GM18507 (cell line): ENCODE measurements around the gene XKRX.

Experiments
- DNase-seq: peaks from one replicate; pipeline ENCODE4 v3.0.0; 2011; ENCODE audit warnings: low read depth; ENCODE audit not compliant: insufficient read length; ENCODE audit errors: extremely low spot score
- FAIRE-seq: peaks from 2 replicates; lab custom pipeline; 2011; peaks lifted over from hg19 to GRCh38; lab: Jason Lieb, UNC

Gene XKRX

DNA sequence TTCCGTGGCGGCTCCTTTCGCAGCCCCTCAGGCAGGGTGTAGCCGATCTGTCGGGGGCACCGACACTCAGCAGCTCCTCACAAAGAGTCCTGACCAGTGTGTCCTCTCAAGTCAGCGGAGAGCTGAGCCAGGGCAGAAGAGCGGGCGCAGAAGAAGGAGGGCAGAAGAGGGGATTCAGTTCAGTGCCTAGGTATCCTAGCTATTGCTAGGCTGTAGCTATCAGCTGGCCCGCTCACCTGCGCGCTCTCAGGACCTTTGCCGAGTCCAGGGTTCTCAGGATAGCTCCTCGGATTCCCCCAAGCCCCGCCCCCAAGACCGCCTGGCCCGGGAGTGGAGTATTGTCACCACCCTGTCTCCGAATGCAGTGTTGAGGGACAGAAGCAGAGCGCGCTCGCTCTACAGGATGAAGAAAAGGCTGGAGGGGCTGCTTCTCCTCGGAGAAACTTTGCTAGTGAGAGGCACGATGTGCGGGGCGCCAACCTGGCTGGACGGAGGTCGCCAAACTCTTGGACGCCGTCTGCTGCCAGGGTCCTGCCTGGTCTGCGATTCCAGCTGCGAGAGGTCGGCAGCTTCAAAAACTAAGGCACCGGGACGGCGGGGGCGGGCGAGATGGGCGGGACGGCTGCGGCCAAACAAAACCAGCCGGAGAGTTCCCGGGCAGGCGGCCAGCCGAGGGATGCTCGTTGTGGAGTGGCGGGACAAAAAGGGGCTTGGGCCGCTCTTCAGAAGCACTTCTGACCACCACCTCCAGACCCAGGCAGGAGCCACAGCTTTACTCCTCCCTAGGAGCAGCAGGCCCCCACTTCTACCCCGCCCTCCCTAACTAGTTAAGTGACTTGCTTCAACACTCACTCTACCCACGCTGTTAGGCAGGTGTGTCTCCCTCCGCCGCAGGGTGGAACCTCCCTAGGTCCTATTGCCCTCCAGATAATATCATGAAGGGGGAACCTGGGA, at the start of gene XKRX:
XKRX (minus strand) TSS at position 258 of the 954 bp plus-strand sequence. CDS start 613 bp downstream, outside the sequence.
- peak; percentile 87 for FAIRE-seq
- no peak for DNase-seq

DNA sequence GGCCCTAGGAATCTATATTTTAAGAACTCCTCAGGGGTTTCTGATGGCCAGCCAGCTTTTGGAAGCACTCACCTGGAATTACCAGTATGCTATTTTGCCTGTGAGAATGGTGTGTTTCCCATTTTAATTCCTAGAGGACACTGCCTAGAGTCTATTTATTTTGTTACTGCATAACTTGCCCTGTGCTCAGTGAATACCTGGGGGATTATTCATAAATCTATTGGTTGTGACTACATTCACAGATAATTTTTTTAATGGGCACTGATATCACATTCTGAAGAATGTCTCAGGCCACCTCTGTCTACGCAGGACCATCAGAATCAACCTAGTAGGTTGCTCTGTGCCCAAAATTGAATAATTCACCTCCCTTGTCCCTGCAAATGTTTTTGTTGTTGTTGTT, 47.5 kb upstream of the XKRX start:
- FAIRE-seq: no peak
- DNase-seq: no peak

DNA sequence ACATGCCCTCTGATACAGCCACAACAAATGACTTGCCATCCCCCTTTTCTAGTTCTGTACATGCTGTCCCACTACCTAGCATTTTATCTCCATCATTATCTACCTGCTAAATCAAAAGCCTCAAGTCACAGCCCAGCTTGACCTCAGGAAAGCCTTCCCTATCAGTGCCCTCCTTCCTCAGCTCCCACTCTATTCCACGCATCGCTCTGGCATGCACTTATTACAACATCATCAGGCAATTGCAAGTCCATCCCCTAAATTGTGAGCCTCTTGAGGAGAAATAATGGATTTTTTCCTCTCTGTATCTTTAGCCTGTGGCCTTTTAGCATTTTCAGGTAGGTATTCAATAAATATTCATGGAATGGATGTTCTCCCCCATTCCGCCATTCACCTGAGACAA, 46.5 kb upstream of the XKRX start:
- FAIRE-seq (no peak), DNase-seq (no peak)

DNA sequence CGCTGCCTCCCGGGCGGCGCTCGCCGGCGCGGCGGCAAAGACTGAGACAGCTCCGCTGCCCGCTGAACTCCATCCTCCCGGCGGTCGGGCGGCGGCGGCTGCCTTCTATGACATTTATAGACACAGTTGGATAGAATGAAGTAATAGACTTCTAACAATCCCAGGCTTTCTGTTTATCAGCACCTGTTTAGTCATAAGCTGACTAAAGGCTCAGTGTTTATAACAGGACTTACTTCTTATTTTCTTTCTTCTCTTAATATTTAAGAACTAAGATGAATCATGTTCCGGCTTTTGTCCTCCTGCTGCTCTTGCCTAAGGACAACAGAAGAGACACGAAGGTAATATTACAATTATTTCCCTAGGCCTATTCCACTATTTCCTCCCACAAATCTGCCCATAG, 44.7 kb upstream of the XKRX start:
- DNase-seq (no peak), FAIRE-seq (no peak)

DNA sequence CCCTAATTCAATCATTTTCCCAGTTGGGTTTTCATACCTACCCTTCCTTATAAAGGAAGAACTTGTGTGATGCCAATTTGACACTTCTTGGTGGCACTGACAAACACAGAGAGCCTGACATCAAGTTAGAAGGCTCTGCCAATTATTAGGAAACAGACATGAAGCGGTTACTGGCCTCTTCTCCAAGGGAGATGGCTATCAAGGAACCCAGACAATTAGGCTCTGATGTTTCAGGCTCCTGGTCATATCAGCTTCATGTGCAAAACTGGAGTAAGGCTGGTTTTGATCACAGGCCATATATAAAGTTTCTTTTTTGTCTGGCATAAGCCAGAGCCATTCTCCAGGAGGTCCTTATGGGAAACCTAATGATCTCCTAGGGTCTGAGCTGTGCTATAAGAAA, 41.2 kb upstream of the XKRX start:
- FAIRE-seq (no peak), DNase-seq (no peak)

DNA sequence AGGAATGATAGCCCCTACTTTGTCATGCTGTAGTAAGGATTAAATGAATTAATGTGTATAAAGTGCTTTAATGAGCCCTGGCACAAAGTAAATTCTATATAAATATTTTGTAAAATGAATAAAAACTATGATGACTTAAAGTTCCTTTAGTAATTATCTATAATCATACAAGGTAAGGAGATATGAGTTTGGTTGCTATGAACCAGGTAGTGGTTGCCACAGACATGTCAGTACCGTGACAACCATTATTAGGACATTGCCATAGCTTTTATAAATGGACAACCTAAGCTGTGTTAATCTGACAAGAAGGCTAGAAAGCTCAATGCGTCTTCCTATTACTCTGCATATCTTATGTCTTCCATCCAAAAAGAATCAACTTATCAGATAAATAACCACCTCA, 40.7 kb upstream of the XKRX start, which contains the start of gene ARL13A:
ARL13A (plus strand) TSS at position 301 of the 400 bp plus-strand sequence. CDS start 3,982 bp downstream, outside the sequence.
- FAIRE-seq: no peak

DNA sequence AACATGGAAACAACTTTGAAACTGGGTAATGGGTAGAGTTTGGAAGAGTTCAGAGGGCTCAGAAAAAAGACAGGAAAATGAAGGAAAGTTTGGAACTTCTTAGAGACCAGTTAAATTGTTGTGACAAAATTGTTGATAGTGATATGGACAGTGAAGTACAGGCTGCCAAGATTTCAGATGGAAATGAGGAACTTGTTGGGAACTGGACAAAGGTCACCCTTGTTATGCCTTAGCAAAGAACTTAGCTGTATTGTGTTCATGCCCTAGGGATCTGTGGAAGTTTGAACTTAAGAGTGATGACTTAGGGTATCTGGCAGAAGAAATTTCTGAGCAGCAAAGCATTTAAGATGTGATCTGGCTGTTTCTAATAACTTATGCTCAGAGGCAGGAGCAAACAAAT, 35.6 kb upstream of the XKRX start:
- no peak for FAIRE-seq

More for the DNA sequence above, 40.7 kb upstream of the XKRX start, which contains the start of gene ARL13A:
- no peak for DNase-seq

DNA sequence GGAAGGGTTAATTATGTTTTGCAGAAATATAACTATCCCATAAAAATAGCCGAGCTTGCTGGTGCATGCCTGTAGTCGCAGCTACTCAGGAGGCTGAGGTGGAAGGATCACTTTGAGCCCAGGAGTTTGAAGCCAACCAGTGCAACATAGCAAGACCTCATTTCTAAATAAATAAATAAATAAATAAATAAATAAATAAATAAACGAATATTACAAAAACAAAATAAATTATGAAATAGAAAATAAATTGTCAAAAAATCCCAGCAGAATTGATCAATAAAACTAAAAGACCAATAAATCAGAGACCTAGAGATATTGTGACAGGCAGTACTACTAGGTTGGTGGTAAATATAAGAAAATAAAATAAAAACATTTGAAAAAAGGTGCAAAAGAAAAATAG, 34.1 kb upstream of the XKRX start:
- no peak for DNase-seq
- no peak for FAIRE-seq

More for the DNA sequence above, 35.6 kb upstream of the XKRX start:
- no peak for DNase-seq

DNA sequence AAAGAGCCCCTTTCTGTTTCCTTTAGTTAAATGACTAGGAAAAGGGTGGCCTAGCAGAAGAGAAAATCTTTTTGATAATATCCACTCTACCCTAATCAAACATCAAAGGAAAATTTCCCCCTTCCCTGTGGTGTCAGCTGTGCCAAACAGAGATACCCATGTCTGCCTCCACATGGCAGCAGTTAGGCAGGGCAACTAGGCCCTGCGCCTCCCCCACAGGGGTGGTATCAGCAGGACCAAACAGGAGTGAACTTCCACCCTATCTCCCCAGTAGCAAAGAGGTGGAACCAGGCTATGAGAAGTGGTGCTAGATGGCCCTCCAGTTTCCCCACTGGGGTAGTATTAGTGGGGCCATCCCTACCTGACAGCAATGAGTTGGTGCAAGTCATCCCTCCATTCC, 19.8 kb upstream of the XKRX start:
- FAIRE-seq: no peak
- DNase-seq: no peak

DNA sequence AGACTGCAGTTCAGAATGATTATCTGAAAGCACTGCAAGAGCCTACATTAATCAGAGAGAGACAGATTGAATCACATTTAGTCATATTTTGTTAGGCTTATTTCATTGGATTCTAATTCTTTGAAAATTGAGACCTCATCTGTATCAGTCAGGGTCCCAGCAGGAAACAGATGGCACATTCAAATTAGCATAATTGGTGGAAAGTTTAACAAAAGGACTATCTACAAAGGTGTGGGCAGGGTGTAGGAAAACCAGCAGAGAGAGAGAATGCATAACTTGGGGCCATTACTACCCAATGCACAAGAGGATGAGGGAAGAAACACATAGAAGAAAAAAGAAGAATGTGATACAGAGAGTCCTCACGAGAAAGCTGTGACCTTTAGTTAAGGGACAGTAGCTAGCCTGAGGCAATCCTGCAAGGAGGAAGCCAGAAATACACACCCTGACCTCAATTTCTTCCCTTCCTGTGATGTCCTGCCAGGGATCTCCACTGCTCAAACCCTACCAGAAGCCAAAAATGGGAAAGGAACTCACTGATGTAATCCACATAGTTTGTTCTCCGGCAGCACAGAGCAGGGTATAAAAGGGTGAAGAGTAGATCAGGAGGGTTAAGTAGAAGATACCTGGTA, 17.7 kb upstream of the XKRX start:
- DNase-seq (no peak), FAIRE-seq (no peak)

DNA sequence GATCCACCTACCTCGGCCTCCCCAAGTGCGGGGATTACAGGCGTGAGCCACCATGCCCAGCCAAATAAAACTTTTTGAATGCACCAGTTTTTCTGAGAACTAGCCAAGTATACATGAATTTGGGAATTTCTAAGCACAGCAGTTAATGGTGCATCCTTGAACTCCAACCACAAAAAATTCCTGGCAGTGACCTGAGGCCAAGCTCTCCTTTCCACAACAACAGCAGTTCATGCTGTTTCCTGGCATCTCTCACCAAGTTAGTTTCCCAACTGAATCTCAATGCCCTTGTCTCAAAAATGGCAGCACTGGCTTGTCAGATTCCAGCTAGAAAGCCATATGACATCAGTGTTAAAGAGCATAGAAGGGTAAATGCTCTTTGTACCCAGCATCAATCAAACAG, 15.9 kb upstream of the XKRX start:
- no peak for DNase-seq
- FAIRE-seq: no peak

DNA sequence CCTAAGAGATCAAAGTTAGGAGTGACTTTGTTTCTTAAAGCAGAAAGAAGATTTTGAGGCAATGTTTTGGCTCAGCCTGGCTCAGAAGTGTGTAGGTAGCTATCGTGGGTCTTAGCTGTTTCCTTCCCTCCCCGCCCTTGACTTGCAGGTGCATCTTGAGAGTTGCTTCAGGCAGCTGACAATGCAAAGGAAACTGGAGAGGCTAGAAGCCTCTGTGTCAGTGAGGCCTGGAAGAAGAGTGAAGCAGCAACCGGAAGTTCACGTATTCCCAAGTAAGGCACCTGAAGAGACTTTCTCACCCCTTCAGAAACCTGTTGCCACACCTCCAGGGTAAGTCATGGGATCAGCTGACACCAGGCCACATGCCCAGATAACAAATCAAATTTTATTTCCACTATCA, 10.6 kb upstream of the XKRX start:
- DNase-seq: no peak
- FAIRE-seq: no peak

DNA sequence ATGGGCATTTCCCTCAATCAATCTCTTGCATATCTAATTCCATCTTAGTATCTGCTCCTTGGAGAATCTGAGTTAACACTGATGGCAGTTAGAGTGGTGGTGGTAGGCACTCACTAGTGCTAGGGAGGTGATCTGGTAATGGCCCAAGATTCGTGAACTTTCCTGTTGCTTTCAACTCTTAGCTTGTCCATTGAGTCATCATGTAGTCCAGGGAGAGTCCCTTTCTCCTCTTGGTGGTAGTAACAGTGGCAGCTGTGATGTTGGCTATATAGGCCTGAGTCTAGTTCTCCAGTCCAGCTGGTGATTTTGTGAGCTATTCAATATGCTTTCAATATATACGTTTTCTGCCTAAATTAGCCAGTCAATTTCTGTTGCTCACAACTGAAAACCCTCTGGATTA, 7.0 kb upstream of the XKRX start:
- FAIRE-seq: no peak
- no peak for DNase-seq

DNA sequence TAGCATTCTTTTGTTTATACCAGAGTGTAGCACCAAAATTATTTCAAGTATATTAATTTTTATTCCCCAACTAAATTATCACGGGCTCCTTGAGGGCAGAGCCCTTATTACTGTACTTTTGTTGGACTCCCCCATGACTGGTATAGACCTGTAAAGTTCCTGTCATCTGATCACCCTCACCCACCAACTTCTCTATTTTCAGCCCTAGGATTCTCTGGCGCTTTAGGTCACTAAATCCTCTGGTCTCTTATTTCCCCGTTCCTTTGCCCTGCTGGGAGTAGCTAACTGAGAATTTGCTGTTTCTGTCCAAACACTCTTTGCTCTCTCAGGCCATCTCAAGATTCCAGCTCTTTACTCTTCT, 3.2 kb upstream of the XKRX start:
- DNase-seq (no peak), FAIRE-seq (no peak)

DNA sequence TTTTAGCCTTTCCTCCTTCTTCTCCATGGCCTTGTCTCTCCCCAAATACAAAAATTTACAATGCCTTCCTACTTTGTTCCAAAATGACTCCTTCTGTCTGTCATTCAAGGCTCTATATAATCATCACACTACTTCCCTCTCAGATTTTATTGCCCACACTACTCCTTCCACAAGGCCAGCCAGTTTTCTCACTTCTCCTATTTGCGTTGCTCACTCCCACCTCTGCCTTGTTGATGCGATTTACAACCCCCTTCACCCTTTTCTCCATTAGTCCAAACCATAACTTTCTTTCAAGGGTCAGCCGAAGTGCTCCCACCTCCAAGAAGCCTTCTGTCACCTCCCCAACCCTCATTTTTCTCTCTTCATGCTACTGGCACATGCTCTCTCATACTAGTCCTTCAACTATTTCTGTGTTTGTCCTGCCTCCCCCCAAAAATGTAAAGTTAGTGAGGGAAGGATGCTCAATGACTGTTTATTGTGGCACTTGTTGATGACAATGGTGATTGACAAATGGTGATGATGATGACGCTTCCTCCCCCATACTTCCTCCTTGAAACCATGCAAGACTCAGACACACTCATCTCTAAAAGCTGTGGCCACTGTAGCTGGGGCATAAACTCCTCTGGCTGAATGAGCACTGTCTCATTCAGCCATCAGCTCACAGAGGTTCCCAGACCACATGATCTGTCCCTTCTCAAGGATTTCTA, 2.7 kb upstream of the XKRX start:
- DNase-seq (no peak), FAIRE-seq (peak; percentile 91)

DNA sequence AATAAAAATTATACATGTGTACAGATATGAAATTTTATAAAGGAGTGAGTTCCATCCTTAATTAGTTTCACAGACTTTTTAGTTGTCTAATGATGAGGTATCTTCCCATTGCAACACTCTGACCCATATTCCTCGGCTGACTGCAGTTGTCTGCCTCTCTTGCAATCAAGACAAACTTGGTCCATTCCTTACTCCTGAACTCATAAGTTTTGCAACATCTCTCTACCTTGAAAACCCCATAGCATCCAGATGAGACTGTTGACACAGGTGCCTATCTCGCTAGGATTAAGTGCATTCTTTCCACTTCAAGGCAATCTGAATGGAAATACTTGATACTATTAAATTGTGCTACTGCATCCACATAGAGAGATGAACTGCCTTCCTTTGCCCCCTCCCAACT, 2.3 kb downstream of the XKRX start:
- no peak for FAIRE-seq
- no peak for DNase-seq

DNA sequence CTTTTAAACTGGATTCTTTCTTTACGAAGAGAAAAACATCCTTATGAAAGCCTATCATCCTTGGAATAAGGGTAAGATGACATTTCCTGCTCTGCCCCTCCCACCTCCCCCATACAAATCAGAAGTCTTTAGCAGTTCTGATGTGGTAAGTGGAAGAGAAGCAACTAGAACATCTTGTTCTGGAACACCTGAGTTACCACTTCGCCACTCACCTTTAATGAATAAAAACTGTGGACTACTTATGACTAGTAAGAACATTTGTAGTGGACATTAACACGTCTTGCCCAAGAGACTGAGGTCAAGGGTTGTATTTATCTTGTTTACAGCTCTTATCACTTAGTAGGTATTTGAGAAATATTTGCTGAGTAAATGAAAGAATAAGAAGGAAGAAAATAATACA, 4.3 kb downstream of the XKRX start:
- DNase-seq: no peak
- no peak for FAIRE-seq

DNA sequence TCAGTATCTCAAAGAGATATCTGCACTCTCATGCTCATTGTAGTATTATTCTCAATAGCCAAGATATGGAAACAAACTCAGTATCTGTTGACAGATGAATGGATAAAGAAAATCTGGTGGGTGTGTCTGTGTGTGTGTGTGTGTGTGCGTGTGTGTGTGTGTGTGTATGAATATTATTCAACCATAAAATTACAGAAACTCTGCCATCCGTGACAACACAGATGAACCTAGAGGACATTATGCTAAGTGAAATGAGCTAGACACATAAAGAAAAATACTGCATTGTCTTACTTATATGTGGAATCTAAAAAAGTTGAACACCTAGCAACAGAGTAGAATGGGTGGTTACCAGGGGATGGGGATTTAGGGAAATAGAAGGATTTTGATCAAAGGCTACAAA, 13.2 kb downstream of the XKRX start:
- FAIRE-seq: no peak
- no peak for DNase-seq

DNA sequence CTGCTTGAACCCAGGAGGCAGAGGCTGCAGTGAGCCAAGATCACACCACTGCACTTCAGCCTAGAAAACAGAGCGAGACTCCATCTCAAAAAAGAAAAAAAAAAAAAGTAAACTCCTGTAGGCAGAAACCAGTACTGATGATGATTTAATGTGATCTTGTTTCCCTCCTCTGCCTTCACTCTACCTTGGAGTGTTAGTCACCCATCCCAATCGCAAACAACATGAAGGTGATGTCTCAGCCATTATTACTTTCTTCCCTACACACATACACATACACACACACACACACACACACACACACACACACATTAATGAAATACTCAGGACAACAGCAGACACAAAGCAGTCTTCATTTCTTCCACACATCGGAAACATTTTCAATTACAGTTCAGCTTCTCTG, 15.6 kb downstream of the XKRX start:
- DNase-seq (no peak), FAIRE-seq (no peak)

DNA sequence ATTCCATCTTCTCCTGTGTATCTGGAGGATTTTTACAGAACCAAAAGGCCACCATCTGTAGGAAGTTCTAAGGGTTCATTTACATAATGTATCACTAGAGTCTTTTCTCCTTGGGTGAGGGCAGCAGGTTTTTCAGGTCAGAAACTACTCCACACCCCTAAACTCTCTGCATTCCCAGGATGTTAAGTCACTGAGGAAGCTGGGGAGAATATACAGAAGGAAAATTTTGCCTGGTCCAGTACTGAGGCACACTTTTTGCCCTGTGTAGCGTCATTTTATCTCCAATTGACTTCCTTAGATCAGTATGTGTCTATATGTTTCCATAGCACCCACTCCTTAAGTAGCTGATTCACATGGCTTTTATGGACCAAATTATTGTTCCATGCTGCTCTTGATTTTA, 17.0 kb downstream of the XKRX start:
- no peak for FAIRE-seq
- no peak for DNase-seq
